Loucy (cell line): ENCODE data around the gene SIK2.

Experiments
- EZH2phosphoT487 ChIP-seq: fragments of 200-600 bp; IDR thresholded peaks from 2 replicates; pipeline ENCODE4 v1.6.1; 2018; ENCODE audit warnings: antibody characterized with exemption, mild to moderate bottlenecking, moderate library complexity, borderline replicate concordance
- TF ChIP-seq, protein P1 (sequence below): fragments of 200-600 bp; sonication (generic); conservative IDR thresholded peaks from 2 replicates; pipeline ENCODE4 v1.5.1; 2014; ENCODE audit warnings: mild to moderate bottlenecking, antibody characterized with exemption, low read length

DNA sequence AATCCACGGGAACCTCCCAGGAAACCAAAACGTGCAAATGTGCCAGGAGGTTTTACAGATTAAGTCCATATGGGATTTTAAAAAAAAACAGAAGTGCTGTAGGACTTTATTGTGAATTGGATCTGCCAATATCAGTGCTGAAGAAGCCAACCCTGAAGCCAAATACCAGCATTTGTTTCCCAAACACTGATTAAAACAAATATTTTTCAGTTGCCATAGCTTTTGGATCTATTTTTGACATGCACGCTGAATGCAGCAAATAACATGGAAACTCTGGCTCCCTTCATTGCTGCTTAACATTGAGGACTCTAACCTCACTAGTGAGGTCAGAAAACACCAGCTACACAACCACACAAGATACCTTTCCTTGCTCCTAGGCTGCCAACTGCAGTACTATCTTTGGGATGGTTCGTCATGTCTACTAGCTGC, 28.4 kb upstream of the SIK2 start:
- TF ChIP-seq, protein P1, sequence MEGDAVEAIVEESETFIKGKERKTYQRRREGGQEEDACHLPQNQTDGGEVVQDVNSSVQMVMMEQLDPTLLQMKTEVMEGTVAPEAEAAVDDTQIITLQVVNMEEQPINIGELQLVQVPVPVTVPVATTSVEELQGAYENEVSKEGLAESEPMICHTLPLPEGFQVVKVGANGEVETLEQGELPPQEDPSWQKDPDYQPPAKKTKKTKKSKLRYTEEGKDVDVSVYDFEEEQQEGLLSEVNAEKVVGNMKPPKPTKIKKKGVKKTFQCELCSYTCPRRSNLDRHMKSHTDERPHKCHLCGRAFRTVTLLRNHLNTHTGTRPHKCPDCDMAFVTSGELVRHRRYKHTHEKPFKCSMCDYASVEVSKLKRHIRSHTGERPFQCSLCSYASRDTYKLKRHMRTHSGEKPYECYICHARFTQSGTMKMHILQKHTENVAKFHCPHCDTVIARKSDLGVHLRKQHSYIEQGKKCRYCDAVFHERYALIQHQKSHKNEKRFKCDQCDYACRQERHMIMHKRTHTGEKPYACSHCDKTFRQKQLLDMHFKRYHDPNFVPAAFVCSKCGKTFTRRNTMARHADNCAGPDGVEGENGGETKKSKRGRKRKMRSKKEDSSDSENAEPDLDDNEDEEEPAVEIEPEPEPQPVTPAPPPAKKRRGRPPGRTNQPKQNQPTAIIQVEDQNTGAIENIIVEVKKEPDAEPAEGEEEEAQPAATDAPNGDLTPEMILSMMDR, result no peak
- TF ChIP-seq EZH2phosphoT487, result no peak
